ENCODE results near the gene LEFTY1. TPM values are rescaled to one million over a fixed set of nuclear protein-coding genes. Genes with fewer than 3 reads are reported as not detected.

LEFTY1 gene
- total and polyA plus RNA-seq, 2 donors (not counting 3 experiments of a cell fraction or from before 2014, with no cell fraction given) = not detected

DNA sequence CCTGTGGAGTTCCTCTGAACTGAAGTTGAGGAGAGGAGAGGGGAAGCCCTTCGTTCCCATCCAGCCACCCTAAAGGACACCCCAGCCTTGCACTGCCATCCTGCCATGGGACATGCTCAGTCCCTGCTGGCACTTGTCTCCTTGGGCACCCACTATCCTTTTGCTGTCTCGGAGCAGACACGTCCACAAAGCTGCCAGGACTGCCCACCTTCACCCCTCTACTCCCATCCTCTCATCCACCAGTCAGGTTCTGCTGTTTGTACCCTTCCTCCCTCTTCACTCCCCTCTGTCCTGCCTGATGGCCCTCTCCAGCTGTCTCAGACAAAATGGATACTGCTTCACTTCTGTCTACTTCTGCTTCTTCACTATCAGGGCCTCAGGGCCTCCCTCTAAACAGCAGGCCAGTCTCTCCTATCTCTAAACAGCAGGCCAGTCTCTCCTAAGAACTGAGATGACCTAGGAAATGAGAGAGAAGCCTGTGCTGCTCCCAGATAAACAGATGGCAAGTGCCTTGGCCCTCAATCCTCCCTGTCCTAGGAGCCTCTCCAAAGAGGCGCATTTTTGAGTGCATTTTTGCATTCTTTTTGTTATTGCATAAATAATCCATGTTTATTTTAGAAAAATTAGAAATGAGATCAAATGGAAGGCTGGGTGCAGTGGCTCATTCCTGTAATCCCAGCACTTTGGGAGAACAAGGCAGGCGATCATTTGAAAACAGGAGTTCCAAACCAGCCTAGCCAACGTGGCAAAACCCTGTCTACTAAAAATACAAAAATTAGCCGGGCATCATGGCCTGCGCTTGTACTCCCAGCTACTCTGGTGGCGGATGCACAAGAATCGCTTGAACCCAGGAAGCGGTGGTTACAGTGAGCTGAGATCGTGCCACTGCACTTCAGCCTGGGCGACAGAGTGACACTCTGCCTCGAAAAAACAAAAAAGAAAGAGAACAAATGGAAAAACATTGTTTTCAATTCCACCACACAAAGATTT is 39.5 kb upstream of the LEFTY1 start:
- Histone ChIP-seq H3K9me3 (replicated peaks; ENCODE audit: control insufficient read depth, insufficient read depth, low read length) (no peaks in the 10 kb centered on the region), H3K4me2 (ENCODE audit: insufficient read depth, low read length) (no peak overlapping the region), H2AFZ (ENCODE audit: low read depth, low read length) (peak overlapping the region; percentile 44), H3K4me1 (ENCODE audit: control insufficient read depth, extremely low read depth, insufficient read depth, low read length) (no peaks in the 10 kb centered on the region), H3K9ac (replicated peaks; ENCODE audit: extremely low read depth, insufficient read depth, low read length) (no peak overlapping the region), H3K36me3 (ENCODE audit: control insufficient read depth in 2 of 2, extremely low read depth in 1 of 2, insufficient read depth in 2 of 2, low read length in 2 of 2) (no peaks in the 10 kb centered on the region), H4K20me1 (replicated peaks; ENCODE audit: control insufficient read depth, extremely low read depth, insufficient read depth, low read length) (no peaks in the 10 kb centered on the region), H3K9me1 (replicated peaks; ENCODE audit: control insufficient read depth, extremely low read depth, insufficient read depth, low read length) (no peaks in the 10 kb centered on the region), H3K4me3 (replicated peaks in 1 of 3; ENCODE audit: insufficient read depth in 1 of 3, low read depth in 1 of 3, low read length in 3 of 3) (no peak overlapping the region), H3K79me2 (ENCODE audit: control insufficient read depth, insufficient read depth, low read length) (peaks cover 2% of the 10 kb centered on the region), H3K27ac (ENCODE audit: insufficient read depth, low read depth, low read length) (no peak overlapping the region), H3K27me3 (ENCODE audit: control insufficient read depth in 2 of 2, insufficient read depth in 2 of 2, low read length in 2 of 2) (no peaks in the 10 kb centered on the region)
- no peak for FAIRE-seq
- DNase-seq (ENCODE audit: low read depth, low spot score) = peak; percentile 37
- intact Hi-C loops (cut with micrococcal nuclease) (no loop called here), dilution Hi-C loops (cut with MboI; ENCODE audit: extremely low pct_ligation_motif_present, low sequenced_read_pairs) (no loop called here)
- CTCF ChIA-PET = interaction anchor here (0.6 kb wide), 1 partner anchor 296 kb away, joined by 3 read pairs; no protein-coding TSS in a partner anchor
- POLR2A ChIA-PET = no interaction called here
- no TSS peak for BruUV-seq (replicated peaks)
- no peak for TF ChIP-seq FOS (IDR thresholded peaks at IDR 0.05; ENCODE audit: borderline replicate concordance, insufficient read depth, low read length)
- TF ChIP-seq, protein P1, sequence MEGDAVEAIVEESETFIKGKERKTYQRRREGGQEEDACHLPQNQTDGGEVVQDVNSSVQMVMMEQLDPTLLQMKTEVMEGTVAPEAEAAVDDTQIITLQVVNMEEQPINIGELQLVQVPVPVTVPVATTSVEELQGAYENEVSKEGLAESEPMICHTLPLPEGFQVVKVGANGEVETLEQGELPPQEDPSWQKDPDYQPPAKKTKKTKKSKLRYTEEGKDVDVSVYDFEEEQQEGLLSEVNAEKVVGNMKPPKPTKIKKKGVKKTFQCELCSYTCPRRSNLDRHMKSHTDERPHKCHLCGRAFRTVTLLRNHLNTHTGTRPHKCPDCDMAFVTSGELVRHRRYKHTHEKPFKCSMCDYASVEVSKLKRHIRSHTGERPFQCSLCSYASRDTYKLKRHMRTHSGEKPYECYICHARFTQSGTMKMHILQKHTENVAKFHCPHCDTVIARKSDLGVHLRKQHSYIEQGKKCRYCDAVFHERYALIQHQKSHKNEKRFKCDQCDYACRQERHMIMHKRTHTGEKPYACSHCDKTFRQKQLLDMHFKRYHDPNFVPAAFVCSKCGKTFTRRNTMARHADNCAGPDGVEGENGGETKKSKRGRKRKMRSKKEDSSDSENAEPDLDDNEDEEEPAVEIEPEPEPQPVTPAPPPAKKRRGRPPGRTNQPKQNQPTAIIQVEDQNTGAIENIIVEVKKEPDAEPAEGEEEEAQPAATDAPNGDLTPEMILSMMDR (IDR thresholded peaks at IDR 0.05; ENCODE audit: extremely low read depth in 1 of 2, insufficient read depth in 1 of 2, low read depth in 1 of 2, low read length in 2 of 2) = no peak
- TF ChIP-seq GATA2 (IDR thresholded peaks at IDR 0.05; ENCODE audit: insufficient read depth, insufficient read length, low read depth, low read length) = no peak
- TF ChIP-seq, protein P2, sequence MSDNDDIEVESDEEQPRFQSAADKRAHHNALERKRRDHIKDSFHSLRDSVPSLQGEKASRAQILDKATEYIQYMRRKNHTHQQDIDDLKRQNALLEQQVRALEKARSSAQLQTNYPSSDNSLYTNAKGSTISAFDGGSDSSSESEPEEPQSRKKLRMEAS (IDR thresholded peaks at IDR 0.05; ENCODE audit: insufficient read depth, insufficient read length) = no peak
- no peak for TF ChIP-seq POLR2A (IDR thresholded peaks at IDR 0.05; ENCODE audit: low read depth, low read length)
- TF ChIP-seq JUN (IDR thresholded peaks at IDR 0.05; ENCODE audit: borderline replicate concordance, insufficient read depth, insufficient read length, low read depth) = no peak
- no peak for TF ChIP-seq EZH2 (IDR thresholded peaks at IDR 0.05; ENCODE audit: borderline replicate concordance, low read depth, low read length, severe bottlenecking)
- no peak for TF ChIP-seq MYC (IDR thresholded peaks at IDR 0.05; ENCODE audit: low read depth, low read length)
- no peak for TF ChIP-seq POLR2AphosphoS5 (IDR thresholded peaks at IDR 0.05; ENCODE audit: insufficient read depth, low read depth, low read length)
